ENCODE measurements around the gene ZNF467. TPM values are rescaled to one million over a fixed set of nuclear protein-coding genes. Genes with fewer than 3 reads are reported as not detected.

The ZNF467 gene
- total RNA-seq, 1 donor from 2014 or later: 2.1 TPM

GRCh38 chr7:149809215-149809614 is 35.8 kb upstream of the ZNF467 start:
- Histone ChIP-seq H3K27me3 (ENCODE audit: control insufficient read depth in 3 of 3, insufficient read depth in 3 of 3, low read length in 3 of 3) (peaks cover 0 to 5% (median 5%) of the 10 kb centered on the region in 3 donors), H3K27ac (ENCODE audit: low read depth, low read length) (no peak overlapping the region), H3K4me1 (ENCODE audit: control insufficient read depth in 3 of 3, insufficient read depth in 3 of 3, low read length in 3 of 3) (no peaks in the 10 kb centered on the region), H3K4me3 (ENCODE audit: low read length in 3 of 3) (no peak overlapping the region), H3K9me3 (ENCODE audit: control insufficient read depth in 3 of 3, low read length in 3 of 3) (no peaks in the 10 kb centered on the region), H3K36me3 (ENCODE audit: control insufficient read depth in 3 of 3, insufficient read depth in 3 of 3, low read length in 3 of 3) (no peaks in the 10 kb centered on the region), H3K9ac (ENCODE audit: low read depth in 1 of 3, low read length in 3 of 3) (no peak overlapping the region)

GRCh38 chr7:149808311-149808710 is 34.9 kb upstream of the ZNF467 start:
- Histone ChIP-seq H3K27ac (ENCODE audit: low read depth, low read length) (no peak overlapping the region), H3K9ac (ENCODE audit: low read depth in 1 of 3, low read length in 3 of 3) (no peak overlapping the region), H3K27me3 (ENCODE audit: control insufficient read depth in 3 of 3, insufficient read depth in 3 of 3, low read length in 3 of 3) (peaks cover 0 to 5% (median 5%) of the 10 kb centered on the region in 3 donors), H3K36me3 (ENCODE audit: control insufficient read depth in 3 of 3, insufficient read depth in 3 of 3, low read length in 3 of 3) (no peaks in the 10 kb centered on the region), H3K4me1 (ENCODE audit: control insufficient read depth in 3 of 3, insufficient read depth in 3 of 3, low read length in 3 of 3) (no peaks in the 10 kb centered on the region), H3K9me3 (ENCODE audit: control insufficient read depth in 3 of 3, low read length in 3 of 3) (no peaks in the 10 kb centered on the region), H3K4me3 (ENCODE audit: low read length in 3 of 3) (no peak overlapping the region)

- H3K36me3 ChIP-seq (ENCODE audit: control insufficient read depth in 3 of 3, insufficient read depth in 3 of 3, low read length in 3 of 3): no peaks in the 10 kb centered on the region
- H3K4me3 ChIP-seq (ENCODE audit: low read length in 3 of 3): no peak overlapping the region
- no peaks in the 10 kb centered on the region for H3K9me3 ChIP-seq (ENCODE audit: control insufficient read depth in 3 of 3, low read length in 3 of 3)
- H3K27me3 ChIP-seq (ENCODE audit: control insufficient read depth in 3 of 3, insufficient read depth in 3 of 3, low read length in 3 of 3): peaks cover 0 to 5% (median 5%) of the 10 kb centered on the region in 3 donors
- H3K4me1 ChIP-seq (ENCODE audit: control insufficient read depth in 3 of 3, insufficient read depth in 3 of 3, low read length in 3 of 3): no peaks in the 10 kb centered on the region
- H3K27ac ChIP-seq (ENCODE audit: low read depth, low read length): no peak overlapping the region
- H3K9ac ChIP-seq (ENCODE audit: low read depth in 1 of 3, low read length in 3 of 3): no peak overlapping the region
Measured at GRCh38 chr7:149806726-149807125, 33.3 kb upstream of the ZNF467 start.

GRCh38 chr7:149804106-149804505 is 30.7 kb upstream of the ZNF467 start:
- no peak overlapping the region for H3K9ac ChIP-seq (ENCODE audit: low read depth in 1 of 3, low read length in 3 of 3)
- H3K27ac ChIP-seq (ENCODE audit: low read depth, low read length): no peak overlapping the region
- H3K9me3 ChIP-seq (ENCODE audit: control insufficient read depth in 3 of 3, low read length in 3 of 3): no peaks in the 10 kb centered on the region
- H3K4me3 ChIP-seq (ENCODE audit: low read length in 3 of 3): no peak overlapping the region
- H3K4me1 ChIP-seq (ENCODE audit: control insufficient read depth in 3 of 3, insufficient read depth in 3 of 3, low read length in 3 of 3): no peaks in the 10 kb centered on the region
- no peaks in the 10 kb centered on the region for H3K36me3 ChIP-seq (ENCODE audit: control insufficient read depth in 3 of 3, insufficient read depth in 3 of 3, low read length in 3 of 3)
- H3K27me3 ChIP-seq (ENCODE audit: control insufficient read depth in 3 of 3, insufficient read depth in 3 of 3, low read length in 3 of 3): peaks cover 0 to 5% (median 5%) of the 10 kb centered on the region in 3 donors

- no peaks in the 10 kb centered on the region for H3K36me3 ChIP-seq (ENCODE audit: control insufficient read depth in 3 of 3, insufficient read depth in 3 of 3, low read length in 3 of 3)
- H3K9me3 ChIP-seq (ENCODE audit: control insufficient read depth in 3 of 3, low read length in 3 of 3): no peaks in the 10 kb centered on the region
- H3K4me3 ChIP-seq (ENCODE audit: low read length in 3 of 3): no peak overlapping the region
Measured at GRCh38 chr7:149803551-149804074, 30.2 kb upstream of the ZNF467 start.

GRCh38 chr7:149802966-149803365 is 29.6 kb upstream of the ZNF467 start:
- Histone ChIP-seq H3K9ac (ENCODE audit: low read depth in 1 of 3, low read length in 3 of 3) (no peak overlapping the region), H3K4me3 (ENCODE audit: low read length in 3 of 3) (no peak overlapping the region), H3K4me1 (ENCODE audit: control insufficient read depth in 3 of 3, insufficient read depth in 3 of 3, low read length in 3 of 3) (no peaks in the 10 kb centered on the region), H3K9me3 (ENCODE audit: control insufficient read depth in 3 of 3, low read length in 3 of 3) (no peaks in the 10 kb centered on the region), H3K36me3 (ENCODE audit: control insufficient read depth in 3 of 3, insufficient read depth in 3 of 3, low read length in 3 of 3) (no peaks in the 10 kb centered on the region), H3K27ac (ENCODE audit: low read depth, low read length) (no peak overlapping the region), H3K27me3 (ENCODE audit: control insufficient read depth in 3 of 3, insufficient read depth in 3 of 3, low read length in 3 of 3) (peaks cover 0 to 5% (median 2%) of the 10 kb centered on the region in 3 donors)

More at GRCh38 chr7:149803551-149804074, 30.2 kb upstream of the ZNF467 start:
- H3K4me1 ChIP-seq (ENCODE audit: control insufficient read depth in 3 of 3, insufficient read depth in 3 of 3, low read length in 3 of 3): no peaks in the 10 kb centered on the region
- no peak overlapping the region for H3K27ac ChIP-seq (ENCODE audit: low read depth, low read length)
- H3K9ac ChIP-seq (ENCODE audit: low read depth in 1 of 3, low read length in 3 of 3): no peak overlapping the region
- H3K27me3 ChIP-seq (ENCODE audit: control insufficient read depth in 3 of 3, insufficient read depth in 3 of 3, low read length in 3 of 3): peaks cover 0 to 5% (median 5%) of the 10 kb centered on the region in 3 donors

GRCh38 chr7:149801816-149802215 is 28.4 kb upstream of the ZNF467 start:
- H3K4me3 ChIP-seq (ENCODE audit: low read length in 3 of 3): no peak overlapping the region
- H3K9me3 ChIP-seq (ENCODE audit: control insufficient read depth in 3 of 3, low read length in 3 of 3): no peaks in the 10 kb centered on the region
- no peaks in the 10 kb centered on the region for H3K36me3 ChIP-seq (ENCODE audit: control insufficient read depth in 3 of 3, insufficient read depth in 3 of 3, low read length in 3 of 3)
- peaks cover 0 to 5% (median 0%) of the 10 kb centered on the region in 3 donors for H3K27me3 ChIP-seq (ENCODE audit: control insufficient read depth in 3 of 3, insufficient read depth in 3 of 3, low read length in 3 of 3)
- no peak overlapping the region for H3K27ac ChIP-seq (ENCODE audit: low read depth, low read length)
- H3K4me1 ChIP-seq (ENCODE audit: control insufficient read depth in 3 of 3, insufficient read depth in 3 of 3, low read length in 3 of 3): no peaks in the 10 kb centered on the region
- H3K9ac ChIP-seq (ENCODE audit: low read depth in 1 of 3, low read length in 3 of 3): no peak overlapping the region

- Histone ChIP-seq H3K4me3 (ENCODE audit: low read length in 3 of 3) (no peak overlapping the region), H3K27me3 (ENCODE audit: control insufficient read depth in 3 of 3, insufficient read depth in 3 of 3, low read length in 3 of 3) (no peaks in the 10 kb centered on the region), H3K4me1 (ENCODE audit: control insufficient read depth in 3 of 3, insufficient read depth in 3 of 3, low read length in 3 of 3) (no peaks in the 10 kb centered on the region), H3K36me3 (ENCODE audit: control insufficient read depth in 3 of 3, insufficient read depth in 3 of 3, low read length in 3 of 3) (no peaks in the 10 kb centered on the region), H3K9me3 (ENCODE audit: control insufficient read depth in 3 of 3, low read length in 3 of 3) (no peaks in the 10 kb centered on the region), H3K27ac (ENCODE audit: low read depth, low read length) (no peak overlapping the region), H3K9ac (ENCODE audit: low read depth in 1 of 3, low read length in 3 of 3) (no peak overlapping the region)
Measured at GRCh38 chr7:149801002-149801566, 27.7 kb upstream of the ZNF467 start.

GRCh38 chr7:149800169-149800555 is 26.8 kb upstream of the ZNF467 start:
- H3K9me3 ChIP-seq (ENCODE audit: control insufficient read depth in 3 of 3, low read length in 3 of 3): no peaks in the 10 kb centered on the region
- H3K36me3 ChIP-seq (ENCODE audit: control insufficient read depth in 3 of 3, insufficient read depth in 3 of 3, low read length in 3 of 3): no peaks in the 10 kb centered on the region
- H3K27ac ChIP-seq (ENCODE audit: low read depth, low read length): no peak overlapping the region
- no peak overlapping the region for H3K9ac ChIP-seq (ENCODE audit: low read depth in 1 of 3, low read length in 3 of 3)
- H3K27me3 ChIP-seq (ENCODE audit: control insufficient read depth in 3 of 3, insufficient read depth in 3 of 3, low read length in 3 of 3): no peaks in the 10 kb centered on the region
- H3K4me1 ChIP-seq (ENCODE audit: control insufficient read depth in 3 of 3, insufficient read depth in 3 of 3, low read length in 3 of 3): no peaks in the 10 kb centered on the region
- H3K4me3 ChIP-seq (ENCODE audit: low read length in 3 of 3): no peak overlapping the region

GRCh38 chr7:149799397-149800168 is 26.2 kb upstream of the ZNF467 start:
- H3K27me3 ChIP-seq (ENCODE audit: control insufficient read depth in 3 of 3, insufficient read depth in 3 of 3, low read length in 3 of 3): no peaks in the 10 kb centered on the region

More at GRCh38 chr7:149799397-149800168, 26.2 kb upstream of the ZNF467 start:
- Histone ChIP-seq H3K4me1 (ENCODE audit: control insufficient read depth in 3 of 3, insufficient read depth in 3 of 3, low read length in 3 of 3) (no peaks in the 10 kb centered on the region), H3K27ac (ENCODE audit: low read depth, low read length) (no peak overlapping the region), H3K9ac (ENCODE audit: low read depth in 1 of 3, low read length in 3 of 3) (no peak overlapping the region), H3K36me3 (ENCODE audit: control insufficient read depth in 3 of 3, insufficient read depth in 3 of 3, low read length in 3 of 3) (no peaks in the 10 kb centered on the region), H3K4me3 (ENCODE audit: low read length in 3 of 3) (no peak overlapping the region), H3K9me3 (ENCODE audit: control insufficient read depth in 3 of 3, low read length in 3 of 3) (no peaks in the 10 kb centered on the region)

All from skeletal muscle tissue (tissue), 4 donors.